IMR-90 (cell line): ENCODE results near the gene KCNMA1. TPM values are rescaled to one million over a fixed set of nuclear protein-coding genes. Genes with fewer than 3 reads are reported as not detected.

ENCODE experiments used
- ATAC-seq: fragments of 200-7000 bp; cut with Tn5 transposase; 2 replicates; pipeline ENCODE4 v1.9.1; 2020; ENCODE audit warnings: low read depth, mild to moderate bottlenecking, moderate library complexity
- BruUV-seq: library from RNA; stranded (reverse); fragments of 400-500 nt; replicated peaks from 2 replicates; lab custom pipeline; 2021; lab: Mats Ljungman, UMichigan
- CTCF ChIA-PET: fragments of 300-600 bp; formaldehyde crosslinking; extraction: SDS; loops from one replicate; lab custom pipeline; 2021; ENCODE audit warnings: antibody characterized with exemption; lab: Yijun Ruan, JAX
- POLR2A ChIA-PET: fragments of 300-600 bp; sonication (Branson Sonifier 250); formaldehyde crosslinking; loops from one replicate; lab custom pipeline; 2022; ENCODE audit warnings: antibody characterized with exemption; ENCODE audit not compliant: unreplicated experiment; lab: Charles Lee
- DNase-seq: peaks from one replicate; pipeline ENCODE4 v3.0.0; 2013
- H2AFZ ChIP-seq: replicated peaks from 2 replicates; pipeline ENCODE3; 2013; ENCODE audit warnings: low read length, mild to moderate bottlenecking; ENCODE audit not compliant: poor library complexity
- H2AK5ac ChIP-seq: 2 replicates; pipeline ENCODE4 v1.6.1; 2013; ENCODE audit warnings: low read depth, low read length, inconsistent platforms
- H2AK9ac ChIP-seq: replicated peaks from 2 replicates; pipeline ENCODE3; 2013; ENCODE audit warnings: mild to moderate bottlenecking, low read depth, low read length, moderate library complexity; ENCODE audit not compliant: poor library complexity
- H2BK120ac ChIP-seq: 2 replicates; pipeline ENCODE4 v1.6.1; 2013; ENCODE audit warnings: low read depth, low read length, inconsistent platforms
- H2BK15ac ChIP-seq: 3 replicates; pipeline ENCODE4 v1.6.1; 2013; ENCODE audit warnings: low read depth, low read length, inconsistent platforms
- H2BK20ac ChIP-seq: 2 replicates; pipeline ENCODE4 v1.6.1; 2013; ENCODE audit warnings: low read depth, mild to moderate bottlenecking, inconsistent platforms, low read length, moderate library complexity
- H2BK5ac ChIP-seq: 2 replicates; pipeline ENCODE4 v1.6.1; 2013; ENCODE audit warnings: mild to moderate bottlenecking, low read depth, low read length, inconsistent platforms; ENCODE audit not compliant: poor library complexity, severe bottlenecking
- H3K14ac ChIP-seq: replicated peaks from 2 replicates; pipeline ENCODE4 v1.6.1; 2013; ENCODE audit warnings: low read depth, low read length, inconsistent platforms
- H3K18ac ChIP-seq: 2 replicates; pipeline ENCODE4 v1.6.1; 2013; ENCODE audit warnings: low read depth, low read length, control low read depth
- H3K23ac ChIP-seq: 2 replicates; pipeline ENCODE4 v1.6.1; 2013; ENCODE audit warnings: low read depth, low read length, inconsistent platforms
- H3K27ac ChIP-seq: 2 replicates; pipeline ENCODE4 v1.5.1; 2013; ENCODE audit warnings: mild to moderate bottlenecking, control low read depth, low read length; ENCODE audit not compliant: insufficient read depth
- H3K27me3 ChIP-seq: 2 replicates; pipeline ENCODE4 v1.6.1; 2013; ENCODE audit warnings: low read length; ENCODE audit not compliant: control insufficient read depth, insufficient read depth
- H3K36me3 ChIP-seq: 2 replicates; pipeline ENCODE4 v1.6.1; 2013; ENCODE audit warnings: low read length, mixed read lengths; ENCODE audit not compliant: control insufficient read depth, insufficient read depth
- H3K4ac ChIP-seq: 2 replicates; pipeline ENCODE4 v1.6.1; 2013; ENCODE audit warnings: low read depth, low read length, inconsistent platforms
- H3K4me1 ChIP-seq: 2 replicates; pipeline ENCODE4 v1.6.1; 2013; ENCODE audit warnings: low read length, mixed read lengths; ENCODE audit not compliant: control insufficient read depth, insufficient read depth
- H3K4me2 ChIP-seq: 2 replicates; pipeline ENCODE4 v1.6.1; 2013; ENCODE audit warnings: low read depth, mild to moderate bottlenecking, control low read depth, low read length, moderate library complexity
- H3K4me3 ChIP-seq: 2 replicates; pipeline ENCODE4 v1.5.1; 2013; ENCODE audit warnings: low read depth, mild to moderate bottlenecking, control low read depth, low read length, moderate library complexity; ENCODE audit not compliant: insufficient read depth
- H3K56ac ChIP-seq: 2 replicates; pipeline ENCODE4 v1.6.1; 2013; ENCODE audit warnings: low read length, inconsistent platforms; ENCODE audit not compliant: insufficient read depth; ENCODE audit errors: extremely low read depth
- H3K79me1 ChIP-seq, 2 experiments: 2 replicates each; pipeline ENCODE4 v1.6.1; 2013; ENCODE audit warnings: low read length in 2 of 2, inconsistent platforms in 1 of 2, low read depth in 1 of 2
- H3K9ac ChIP-seq: 2 replicates; pipeline ENCODE4 v1.6.1; 2013; ENCODE audit warnings: low read depth, low read length, control low read depth
- H3K9me1 ChIP-seq: 2 replicates; pipeline ENCODE4 v1.6.1; 2013; ENCODE audit warnings: low read length, inconsistent platforms; ENCODE audit not compliant: insufficient read depth
- H3K9me3 ChIP-seq: 2 replicates; pipeline ENCODE4 v1.6.1; 2013; ENCODE audit warnings: low read length; ENCODE audit not compliant: control insufficient read depth, insufficient read depth
- H4K20me1 ChIP-seq: 2 replicates; pipeline ENCODE4 v1.6.1; 2013; ENCODE audit warnings: low read length, inconsistent platforms; ENCODE audit not compliant: insufficient read depth
- H4K5ac ChIP-seq: 2 replicates; pipeline ENCODE4 v1.6.1; 2013; ENCODE audit warnings: mild to moderate bottlenecking, low read depth, low read length, control low read depth
- H4K8ac ChIP-seq, 2 experiments: 2 replicates each; pipeline ENCODE4 v1.6.1; 2013; ENCODE audit warnings: low read depth in 2 of 2, low read length in 2 of 2, control low read depth in 1 of 2, inconsistent platforms in 1 of 2
- H4K91ac ChIP-seq: 2 replicates; pipeline ENCODE4 v1.6.1; 2013; ENCODE audit warnings: low read depth, low read length, inconsistent platforms; ENCODE audit not compliant: insufficient read depth
- CHD1 ChIP-seq: IDR thresholded peaks from 2 replicates; pipeline ENCODE4 v1.6.1; 2012; ENCODE audit warnings: low read depth, low read length, improper control_type of control experiment
- RCOR1 ChIP-seq: IDR thresholded peaks from 2 replicates; pipeline ENCODE4 v1.6.1; 2012; ENCODE audit warnings: mild to moderate bottlenecking, low read length, improper control_type of control experiment; ENCODE audit not compliant: insufficient replicate concordance
- WGBS, 2 experiments: methylation state at CpG; one replicate each; pipeline versions ENCODE4 v1.1.5 to v1.1.7; 2013; ENCODE audit warnings: missing lambda C conversion rate in 2 of 2; ENCODE audit not compliant: insufficient read length in 1 of 2; ENCODE audit errors: extremely low coverage in 2 of 2; 5-methylcytosine and 5-hydroxymethylcytosine counted together
- dilution Hi-C: fragments of 300-500 bp; cut with HindIII; formaldehyde crosslinking; loops from one replicate; pipeline ENCODE4 v1.14.3; 2018; ENCODE audit warnings: low sequenced_read_pairs; ENCODE audit not compliant: unreplicated experiment
- in situ Hi-C: fragments of 300-500 bp; cut with MboI; formaldehyde crosslinking; loops from 3 replicates; pipeline ENCODE4 v1.14.3; 2019; ENCODE audit warnings: low sequenced_read_pairs, inconsistent platforms, mixed read lengths
- intact Hi-C: fragments of 100-400 bp; cut with micrococcal nuclease; formaldehyde crosslinking; loops from 2 replicates; pipeline ENCODE4 v1.10.0; 2022
- polyA plus RNA-seq, 3 experiments: library from polyadenylated mRNA; depleted of rRNA; stranded (reverse); fragments of >200 nt; gene quantifications; 2 replicates each; pipeline ENCODE4 v1.2.3, GENCODE V29; 2012; ENCODE audit warnings: low replicate concordance in 1 of 3
- total RNA-seq: library from RNA; depleted of rRNA; stranded (reverse); fragments of >200 nt; gene quantifications from 2 replicates; pipeline ENCODE4 v1.2.3, GENCODE V29; 2012

The KCNMA1 gene
- total and polyA plus RNA-seq, 2 of the 4 experiments (the other 2 are of a cell fraction): 25.6 to 29.6 TPM

DNA sequence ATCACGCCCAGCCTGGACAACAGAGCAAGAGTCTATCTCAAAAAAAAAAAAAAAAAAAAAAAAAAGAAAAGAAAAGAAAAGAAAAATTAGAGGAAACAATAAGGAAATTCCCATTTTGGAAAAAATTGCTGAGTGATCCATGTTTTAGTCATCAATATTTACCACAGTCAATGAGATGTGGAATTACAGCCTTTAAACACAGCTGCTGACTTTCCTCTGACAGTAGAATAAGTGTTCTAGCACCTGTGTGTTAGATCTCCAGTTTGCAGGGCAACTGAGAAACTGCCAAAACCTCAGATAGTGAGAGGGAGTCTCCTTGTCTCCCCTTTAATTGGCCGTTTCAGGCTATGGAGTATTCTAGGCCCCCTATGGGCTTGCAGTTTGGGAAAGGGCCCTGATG lies 520.1 kb downstream of the KCNMA1 start:
- dilution Hi-C loops (no loop called here), intact Hi-C loops (loop anchor here (10.0 kb wide), 2 partner anchors 683 to 1083 kb away; no protein-coding TSS in a partner anchor), in situ Hi-C loops (loop anchor here (10.0 kb wide), 1 partner anchor 563 kb away; no protein-coding TSS in a partner anchor)
- no peaks in the 10 kb centered on the region for H3K9me3 ChIP-seq
- no peaks in the 10 kb centered on the region for H4K20me1 ChIP-seq
- H3K4me1 ChIP-seq: no peaks in the 10 kb centered on the region
- no CpG with 5 or more reads among the region's 2 CpGs for WGBS, 2 experiments
- H3K27ac ChIP-seq: no peak overlapping the region
- no TSS peak for BruUV-seq
- H3K79me1 ChIP-seq: no peaks in the 10 kb centered on the region; a peak in 1 of 4 replicates
- ATAC-seq: no peak
- POLR2A ChIA-PET: no interaction called here
- no peak overlapping the region for H3K4ac ChIP-seq
- H3K18ac ChIP-seq: no peak overlapping the region
- H3K4me2 ChIP-seq: no peak overlapping the region
- no peak overlapping the region for H2AK5ac ChIP-seq
- no peak overlapping the region for H2AK9ac ChIP-seq
- no peak overlapping the region for H3K23ac ChIP-seq
- H3K4me3 ChIP-seq: no peak overlapping the region
- CTCF ChIA-PET: no interaction called here
- H4K91ac ChIP-seq: no peak overlapping the region
- no peak overlapping the region for H3K56ac ChIP-seq
- H3K14ac ChIP-seq: no peak overlapping the region
- H3K36me3 ChIP-seq: no peaks in the 10 kb centered on the region
- peak; percentile 22 for DNase-seq
- TF ChIP-seq CHD1 (no peak), RCOR1 (no peak)
- H3K27me3 ChIP-seq: no peaks in the 10 kb centered on the region
- H2AFZ ChIP-seq: no peak overlapping the region
- H2BK20ac ChIP-seq: no peak overlapping the region
- no peak overlapping the region for H4K5ac ChIP-seq
- H3K9ac ChIP-seq: no peak overlapping the region
- H2BK15ac ChIP-seq: no peak overlapping the region
- no peak overlapping the region for H2BK5ac ChIP-seq
- H4K8ac ChIP-seq: no peak overlapping the region
- peaks cover 4% of the 10 kb centered on the region; the same call in 1 of the 2 replicates for H3K9me1 ChIP-seq
- no peak overlapping the region for H2BK120ac ChIP-seq
